WI38 (cell line): ENCODE results near the gene RUNX2.

Source experiments
- H3K4me3 ChIP-seq: 2 replicates; pipeline ENCODE4 v1.5.1; 2011; ENCODE audit warnings: low read depth, mild to moderate bottlenecking, control low read depth, low read length
- CTCF ChIP-seq: IDR thresholded peaks from 2 replicates; pipeline ENCODE4 v1.5.1; 2012; ENCODE audit warnings: low read depth, mild to moderate bottlenecking, control low read depth, low read length

Gene RUNX2

DNA sequence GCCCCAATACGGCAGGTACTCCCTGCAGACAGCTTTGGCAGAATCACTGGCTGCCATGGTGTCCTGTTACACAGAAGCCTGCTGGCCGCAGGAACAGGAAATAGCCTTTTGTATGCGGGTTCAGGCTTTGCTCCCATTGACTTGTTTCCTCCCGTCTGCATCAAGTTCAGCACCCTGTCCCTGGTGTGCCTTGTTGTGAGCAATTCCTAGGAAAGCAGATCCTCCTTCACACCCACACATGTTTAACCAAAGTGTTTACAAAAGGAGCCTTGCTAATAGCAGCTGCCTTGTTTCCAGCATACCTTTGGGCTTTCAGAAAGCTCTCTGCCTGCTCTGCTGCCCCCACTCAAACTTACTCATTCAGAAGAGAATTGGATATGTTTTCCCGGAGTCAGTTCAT lies 176.8 kb downstream of the RUNX2 start:
- TF ChIP-seq CTCF: no peak
- H3K4me3 ChIP-seq: no peak overlapping the region

GRCh38 chr6:45505470-45505869 lies 177.3 kb downstream of the RUNX2 start:
- no peak overlapping the region for H3K4me3 ChIP-seq
- no peak for TF ChIP-seq CTCF

- no peak overlapping the region for H3K4me3 ChIP-seq
- TF ChIP-seq CTCF: no peak
These were observed 179.1 kb downstream of the RUNX2 start for GRCh38 chr6:45507186-45507585.

- TF ChIP-seq CTCF: no peak
- no peak overlapping the region for H3K4me3 ChIP-seq
These were observed 181.3 kb downstream of the RUNX2 start for GRCh38 chr6:45509426-45509825.

- no peak for TF ChIP-seq CTCF
- no peak overlapping the region for H3K4me3 ChIP-seq
These were observed 184.6 kb downstream of the RUNX2 start for GRCh38 chr6:45512717-45513116.

GRCh38 chr6:45513213-45513618 lies 185.1 kb downstream of the RUNX2 start:
- TF ChIP-seq CTCF: no peak
- H3K4me3 ChIP-seq: no peak overlapping the region

- TF ChIP-seq CTCF: no peak
These were observed 185.7 kb downstream of the RUNX2 start for GRCh38 chr6:45513843-45514242.

More at GRCh38 chr6:45513843-45514242, 185.7 kb downstream of the RUNX2 start:
- no peak overlapping the region for H3K4me3 ChIP-seq
